HG03565 (cell line): ENCODE data around the gene TARS2.
A peak's percentile ranks its signal among the peaks of the same experiment; 100 is the strongest.

ENCODE experiments used
- ATAC-seq: cut with Tn5 transposase; IDR thresholded peaks from one replicate; pipeline ENCODE4 v1.9.1; 2021; ENCODE audit warnings: mild to moderate bottlenecking, moderate library complexity; ENCODE audit not compliant: unreplicated experiment

Gene TARS2, protein sequence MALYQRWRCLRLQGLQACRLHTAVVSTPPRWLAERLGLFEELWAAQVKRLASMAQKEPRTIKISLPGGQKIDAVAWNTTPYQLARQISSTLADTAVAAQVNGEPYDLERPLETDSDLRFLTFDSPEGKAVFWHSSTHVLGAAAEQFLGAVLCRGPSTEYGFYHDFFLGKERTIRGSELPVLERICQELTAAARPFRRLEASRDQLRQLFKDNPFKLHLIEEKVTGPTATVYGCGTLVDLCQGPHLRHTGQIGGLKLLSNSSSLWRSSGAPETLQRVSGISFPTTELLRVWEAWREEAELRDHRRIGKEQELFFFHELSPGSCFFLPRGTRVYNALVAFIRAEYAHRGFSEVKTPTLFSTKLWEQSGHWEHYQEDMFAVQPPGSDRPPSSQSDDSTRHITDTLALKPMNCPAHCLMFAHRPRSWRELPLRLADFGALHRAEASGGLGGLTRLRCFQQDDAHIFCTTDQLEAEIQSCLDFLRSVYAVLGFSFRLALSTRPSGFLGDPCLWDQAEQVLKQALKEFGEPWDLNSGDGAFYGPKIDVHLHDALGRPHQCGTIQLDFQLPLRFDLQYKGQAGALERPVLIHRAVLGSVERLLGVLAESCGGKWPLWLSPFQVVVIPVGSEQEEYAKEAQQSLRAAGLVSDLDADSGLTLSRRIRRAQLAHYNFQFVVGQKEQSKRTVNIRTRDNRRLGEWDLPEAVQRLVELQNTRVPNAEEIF

DNA sequence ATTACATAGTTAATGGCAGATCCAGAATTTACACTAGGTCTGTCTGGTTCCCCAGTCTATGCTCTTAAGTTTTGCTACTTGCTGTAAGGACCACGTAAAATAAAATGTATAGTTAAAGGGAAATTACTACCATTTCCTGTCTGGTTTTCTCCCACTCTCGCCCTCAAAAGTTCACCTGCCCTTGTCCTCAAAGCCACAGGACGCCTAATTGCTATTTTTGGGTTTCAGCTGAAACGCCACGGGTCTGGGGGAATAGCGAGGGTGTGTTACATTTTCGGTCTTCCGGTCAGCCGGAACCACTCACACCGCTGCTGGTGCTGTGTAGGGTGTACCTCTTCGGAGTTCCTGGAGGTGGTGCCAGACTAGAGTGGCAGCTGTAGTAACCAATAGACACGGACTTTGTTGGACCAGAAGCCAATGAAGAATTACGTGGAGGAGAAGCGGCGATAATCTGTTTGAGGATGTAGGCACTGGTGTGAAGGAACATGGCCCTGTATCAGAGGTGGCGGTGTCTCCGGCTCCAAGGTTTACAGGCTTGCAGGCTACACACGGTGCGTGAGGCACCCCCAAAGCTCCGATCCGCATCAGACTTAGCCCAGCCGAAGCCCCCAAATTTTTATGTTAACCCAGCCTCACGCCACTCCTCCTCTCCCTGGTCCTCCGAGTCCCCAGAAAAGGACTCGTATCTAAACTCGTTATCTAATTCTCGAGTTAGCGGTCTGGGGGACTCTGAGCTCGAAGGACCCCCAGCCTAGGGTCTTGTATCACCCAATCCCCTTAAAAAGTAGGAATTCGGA lies at the start of gene TARS2:
Gene TARS2, plus strand, starts transcription at position 454 of the 797 bp plus-strand sequence. Its CDS starts 32 bp downstream, at position 486.
- ATAC-seq = peak; percentile 98

DNA sequence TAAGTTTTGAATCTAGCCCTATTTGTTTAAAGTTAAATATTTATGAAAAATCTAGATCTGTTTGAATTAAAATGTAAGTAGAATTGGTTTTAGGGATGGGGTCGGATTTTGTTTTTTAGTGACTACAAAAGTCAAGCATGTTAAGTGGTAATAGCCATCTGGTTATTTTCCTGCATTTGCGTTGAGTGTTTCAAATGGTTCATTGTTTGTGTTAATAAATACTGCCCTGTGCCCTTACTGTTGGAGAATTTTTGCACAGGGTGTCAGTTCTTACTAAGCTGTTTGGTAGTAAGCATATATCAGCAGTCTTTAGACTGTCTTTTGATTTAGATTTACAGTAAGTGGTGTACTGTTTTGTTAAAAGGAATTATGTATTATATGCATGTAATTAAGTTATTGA lies 46.1 kb upstream of the TARS2 start:
- no peak for ATAC-seq

DNA sequence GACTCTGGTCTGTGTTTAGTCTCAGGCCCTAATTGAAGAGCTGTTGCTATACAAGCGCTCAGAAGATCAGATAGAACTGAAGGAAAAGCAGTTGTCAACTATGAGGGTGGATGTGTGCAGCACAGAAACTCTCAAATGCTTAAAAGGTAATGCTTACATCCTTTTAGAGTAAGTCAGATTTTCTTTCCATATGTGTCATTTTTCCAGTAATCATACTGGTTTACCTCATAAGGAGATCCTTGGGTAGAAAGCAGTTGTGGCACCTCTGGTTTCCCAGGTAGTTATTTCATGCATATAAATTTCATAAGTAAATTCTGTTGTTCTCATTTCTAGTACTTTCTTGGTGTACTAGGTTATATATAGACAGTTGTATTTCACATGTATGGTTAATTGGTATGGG lies 43.0 kb upstream of the TARS2 start:
- no peak for ATAC-seq

DNA sequence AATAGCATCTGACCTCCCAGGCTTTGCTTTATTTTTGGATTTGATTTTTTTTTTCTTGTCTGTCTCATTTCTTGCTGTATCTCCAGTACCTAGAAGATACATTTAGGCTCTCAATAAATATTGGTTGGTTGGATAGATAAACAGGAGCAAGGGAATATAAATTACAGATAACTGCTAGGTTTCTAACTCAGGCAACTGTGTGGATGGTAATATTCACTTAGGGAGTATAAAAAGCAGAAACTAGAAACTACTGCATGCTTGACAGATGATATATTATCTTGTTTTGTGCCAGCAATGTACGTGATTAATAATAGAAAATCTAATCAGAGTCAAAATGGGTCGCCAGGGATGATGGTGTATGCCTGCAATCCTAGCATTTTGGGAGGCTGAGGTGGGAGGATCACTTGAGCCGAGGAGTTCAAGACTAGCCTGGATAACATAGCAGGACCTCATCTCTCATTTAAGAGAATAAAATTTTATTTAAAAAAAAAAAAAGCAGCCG lies 31.0 kb upstream of the TARS2 start:
- ATAC-seq = no peak

DNA sequence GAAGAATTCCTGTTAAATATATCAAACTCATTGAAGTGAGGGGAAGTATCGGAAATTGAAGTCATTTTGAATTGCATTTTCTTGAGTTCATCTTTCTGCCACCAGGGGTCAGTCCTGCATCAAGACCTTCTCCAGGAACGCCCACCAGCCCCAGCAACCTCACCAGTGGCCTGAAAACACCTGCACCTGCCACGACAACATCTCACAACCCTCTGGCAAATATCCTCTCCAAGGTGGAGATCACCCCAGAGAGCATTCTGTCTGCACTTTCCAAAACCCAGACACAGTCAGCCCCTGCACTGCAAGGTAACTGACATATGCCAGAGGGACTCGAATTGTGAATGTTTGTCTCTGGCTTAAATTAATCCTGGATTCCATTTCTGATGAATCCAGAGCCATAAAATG lies 22.8 kb upstream of the TARS2 start:
- no peak for ATAC-seq

DNA sequence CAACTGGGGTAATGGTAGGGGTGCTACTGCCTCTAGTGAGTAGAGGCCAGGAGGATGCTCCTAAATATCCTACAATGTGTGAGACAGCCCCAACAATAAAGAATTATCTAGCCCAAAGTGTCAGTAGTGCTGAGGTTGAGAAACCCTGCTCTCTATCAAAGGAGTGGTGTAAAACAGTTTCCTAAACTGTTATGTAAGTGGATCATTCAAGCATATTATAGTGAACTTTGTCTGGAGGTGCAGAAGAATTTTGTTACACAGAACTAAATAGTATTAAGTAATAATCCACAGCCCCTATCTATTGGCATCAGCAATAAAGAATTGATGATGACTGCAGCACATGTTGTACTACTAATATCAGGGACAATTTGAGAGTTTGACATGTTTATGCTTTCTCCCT lies 20.3 kb upstream of the TARS2 start:
- no peak for ATAC-seq

DNA sequence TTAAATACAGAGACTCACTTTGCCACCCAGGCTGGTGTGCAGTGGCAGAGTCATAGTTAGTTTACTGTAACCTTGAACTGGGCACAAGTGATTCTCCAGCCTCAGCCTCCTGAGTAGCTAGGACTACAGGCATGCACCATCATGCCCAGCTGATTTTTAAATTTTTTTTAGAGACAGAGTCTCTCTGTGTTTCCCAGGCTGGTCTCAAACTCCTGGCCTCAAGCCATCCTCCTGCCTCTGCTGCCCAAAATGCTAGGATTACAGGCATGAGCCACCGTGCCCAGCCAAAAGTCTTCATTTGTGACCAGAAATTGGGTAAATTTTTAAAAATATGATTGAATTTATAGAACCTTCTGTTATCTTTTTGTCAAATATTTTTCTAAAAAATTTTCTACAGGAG lies 17.9 kb upstream of the TARS2 start:
- ATAC-seq = no peak

DNA sequence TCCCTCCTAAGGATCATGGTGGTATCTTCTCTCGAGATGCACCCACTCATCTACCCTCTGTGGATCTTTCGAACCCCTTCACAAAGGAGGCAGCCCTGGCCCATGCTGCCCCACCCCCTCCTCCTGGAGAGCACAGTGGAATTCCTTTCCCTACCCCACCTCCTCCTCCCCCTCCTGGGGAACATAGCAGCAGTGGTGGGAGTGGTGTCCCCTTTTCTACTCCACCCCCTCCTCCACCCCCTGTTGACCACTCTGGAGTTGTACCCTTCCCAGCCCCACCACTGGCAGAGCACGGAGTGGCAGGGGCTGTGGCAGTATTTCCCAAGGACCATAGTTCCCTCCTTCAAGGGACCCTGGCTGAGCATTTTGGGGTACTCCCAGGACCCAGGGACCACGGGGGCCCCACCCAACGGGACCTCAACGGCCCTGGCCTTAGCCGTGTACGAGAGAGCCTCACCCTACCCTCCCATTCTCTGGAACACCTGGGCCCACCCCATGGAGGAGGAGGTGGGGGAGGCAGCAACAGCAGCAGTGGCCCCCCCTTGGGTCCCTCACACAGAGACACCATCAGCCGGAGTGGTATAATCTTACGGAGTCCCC lies 14.5 kb upstream of the TARS2 start:
- no peak for ATAC-seq

DNA sequence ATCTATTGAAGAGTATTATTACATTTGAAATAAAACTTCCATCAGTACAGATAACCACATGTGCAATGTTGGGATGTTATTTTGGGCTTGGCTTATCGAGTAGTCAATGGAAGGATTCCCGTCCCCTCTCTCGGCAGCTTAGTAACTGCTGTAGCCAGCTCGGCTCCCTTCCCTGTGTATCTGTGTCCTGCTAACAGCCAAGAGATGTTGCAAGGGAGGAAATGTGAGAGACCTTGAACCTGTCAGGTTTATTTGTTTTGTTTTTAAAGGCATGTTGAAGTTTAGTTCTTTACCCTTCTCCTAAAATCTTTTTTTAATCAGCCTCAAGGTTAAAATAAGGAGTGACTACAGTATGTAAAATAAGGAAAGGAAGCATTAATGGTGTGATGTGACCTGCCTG lies 13.6 kb upstream of the TARS2 start:
- no peak for ATAC-seq

DNA sequence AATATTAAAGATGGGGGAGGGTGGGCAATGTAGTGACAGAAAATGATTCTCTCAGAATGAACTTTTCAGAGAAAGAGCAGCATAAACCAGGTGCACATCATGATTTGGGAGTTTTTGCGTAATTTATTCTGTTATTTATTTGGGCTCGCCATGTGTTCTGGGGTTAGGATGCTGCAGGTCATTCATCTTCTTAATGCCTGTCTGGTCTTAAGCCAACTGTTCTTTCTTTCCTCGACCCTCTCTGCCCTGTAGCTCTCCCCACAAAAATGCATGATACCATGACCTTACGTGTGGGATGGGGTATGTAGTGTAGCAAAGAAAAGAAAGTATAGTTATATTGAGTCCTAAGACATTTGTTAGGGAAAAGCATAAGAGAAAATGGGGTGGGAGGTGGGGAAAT lies 12.3 kb upstream of the TARS2 start:
- no peak for ATAC-seq

DNA sequence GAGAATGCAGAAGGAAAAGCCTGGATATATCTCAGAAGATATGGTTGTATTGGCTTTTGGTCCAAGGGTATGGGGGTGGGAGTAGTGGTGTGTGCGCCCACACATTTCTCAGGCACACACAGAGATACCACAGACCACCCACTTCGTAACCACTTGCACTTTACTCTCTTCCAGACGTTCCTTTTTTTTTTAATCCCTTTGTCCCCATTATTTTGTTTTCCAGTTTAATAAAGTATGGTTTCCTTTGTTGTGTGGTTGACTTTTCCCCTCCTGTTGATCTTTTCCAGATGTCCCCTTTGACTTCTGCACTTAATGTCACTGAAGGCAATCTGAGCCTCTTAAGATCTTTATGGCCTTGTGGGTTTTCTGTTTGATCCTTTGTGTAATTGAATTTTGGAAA lies 10.5 kb upstream of the TARS2 start:
- no peak for ATAC-seq

DNA sequence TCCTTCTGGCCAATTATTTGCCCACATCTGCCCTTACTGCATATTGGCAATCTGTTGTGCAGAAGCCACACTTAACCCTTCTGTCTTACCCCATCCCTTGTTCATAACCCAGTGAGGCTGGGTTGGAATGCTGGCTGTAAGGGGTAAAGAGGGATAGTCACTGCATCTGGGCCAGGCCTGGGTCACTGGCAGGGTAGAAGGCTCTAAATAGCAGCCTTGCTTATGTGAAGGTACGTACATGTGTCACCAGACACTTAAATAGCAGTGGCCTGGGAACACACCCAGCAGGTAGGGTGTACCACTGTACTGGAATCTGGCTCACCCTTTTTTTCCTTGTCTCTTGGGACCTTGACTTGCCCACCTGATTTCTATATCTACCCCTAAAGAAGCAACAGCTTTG lies 9.9 kb upstream of the TARS2 start:
- no peak for ATAC-seq

DNA sequence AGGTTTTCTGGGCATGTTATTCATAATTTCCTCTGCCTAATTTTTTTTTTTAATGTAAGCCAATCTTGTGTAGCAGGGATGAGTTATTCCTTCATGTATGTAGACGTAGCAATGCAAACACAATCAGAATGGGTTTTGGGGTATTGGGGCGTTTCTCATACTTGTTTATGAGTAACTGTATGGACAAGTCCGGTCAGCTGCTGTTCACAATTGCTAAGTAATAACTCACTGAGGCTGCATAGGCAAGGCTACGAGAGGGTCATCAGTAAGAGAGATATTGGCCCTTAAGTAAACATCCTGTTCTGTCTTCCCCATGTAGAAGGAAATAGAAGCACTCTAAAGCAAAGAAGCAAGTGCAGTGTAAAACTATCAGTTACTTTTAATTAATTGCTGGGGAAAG lies 9.5 kb upstream of the TARS2 start:
- no peak for ATAC-seq

DNA sequence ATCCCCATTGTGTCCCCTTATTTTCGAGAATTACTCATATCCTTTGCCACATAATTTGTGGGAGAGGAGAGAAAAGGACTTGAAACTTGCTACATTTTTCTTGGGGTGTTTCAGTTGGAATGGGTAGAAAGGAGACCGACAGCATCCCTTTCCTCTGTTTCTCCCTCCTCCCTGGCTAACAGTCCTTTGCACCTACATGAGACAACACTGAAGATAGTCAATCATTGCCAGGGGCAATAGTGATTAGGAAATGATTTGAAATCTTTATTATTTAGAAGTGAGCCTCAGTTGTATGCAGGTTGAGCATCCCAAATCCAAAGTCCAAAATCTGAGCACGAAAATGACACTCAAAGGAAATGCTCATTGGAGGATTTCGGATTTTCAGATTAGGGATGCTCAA lies 7.8 kb upstream of the TARS2 start:
- ATAC-seq = no peak

DNA sequence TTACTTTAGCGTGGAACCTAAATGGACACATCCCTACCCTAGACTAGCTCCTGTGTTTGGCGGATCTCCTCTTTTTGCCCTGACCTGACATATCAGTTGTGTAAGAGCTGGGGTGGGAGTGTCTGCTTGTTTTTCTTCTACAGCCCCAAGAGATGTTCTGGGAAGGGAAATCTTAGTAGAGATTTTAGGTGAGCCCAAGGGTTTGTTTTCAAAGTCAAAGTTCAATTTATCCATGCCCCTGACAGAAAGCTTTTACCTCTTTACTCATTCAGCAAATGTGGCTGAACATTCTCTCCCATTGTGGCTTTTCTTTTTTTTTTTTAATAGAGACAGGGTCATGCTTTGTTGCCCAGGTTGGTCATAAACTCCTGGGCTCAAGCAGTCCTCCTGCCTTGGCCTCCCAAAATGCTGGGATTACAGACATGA lies 7.3 kb upstream of the TARS2 start:
- ATAC-seq = no peak

DNA sequence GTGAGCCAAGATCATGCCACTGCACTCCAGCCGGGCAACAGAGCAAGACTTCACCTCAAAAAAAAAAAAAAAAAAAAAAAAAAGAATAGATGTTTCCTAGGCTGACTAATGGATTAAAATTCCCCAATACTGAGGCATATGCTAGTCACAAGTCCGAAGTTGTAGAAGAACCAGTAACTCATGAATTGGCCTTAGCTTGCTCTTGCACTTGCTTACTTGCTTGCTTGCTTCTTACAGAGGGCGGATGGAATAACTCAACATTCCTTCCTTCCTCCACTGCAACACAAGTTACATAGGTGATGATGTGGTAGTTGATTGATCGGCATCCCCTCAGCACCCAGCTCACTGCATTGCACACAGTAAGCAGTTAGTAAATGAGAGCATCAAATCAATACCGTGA lies 2.8 kb upstream of the TARS2 start:
- ATAC-seq = no peak

DNA sequence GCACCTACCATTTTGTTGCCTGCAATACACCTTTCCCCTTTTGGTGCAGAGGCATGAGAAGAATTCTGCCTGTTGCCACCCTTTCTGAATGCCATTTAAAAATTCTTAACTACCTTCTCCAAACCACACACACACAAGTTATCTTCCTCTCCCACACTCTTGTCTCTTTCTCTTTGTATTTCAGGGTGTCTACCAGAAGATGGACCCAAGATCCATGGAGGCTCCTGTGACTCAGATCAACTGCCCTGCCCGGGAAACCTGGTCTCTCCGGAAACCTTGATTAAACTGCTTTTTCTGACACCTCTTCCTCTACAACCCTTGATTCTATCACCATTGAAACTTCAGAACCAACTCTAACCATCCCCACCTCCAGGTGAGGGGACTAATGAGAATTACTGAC lies 2.4 kb upstream of the TARS2 start:
- ATAC-seq = no peak

DNA sequence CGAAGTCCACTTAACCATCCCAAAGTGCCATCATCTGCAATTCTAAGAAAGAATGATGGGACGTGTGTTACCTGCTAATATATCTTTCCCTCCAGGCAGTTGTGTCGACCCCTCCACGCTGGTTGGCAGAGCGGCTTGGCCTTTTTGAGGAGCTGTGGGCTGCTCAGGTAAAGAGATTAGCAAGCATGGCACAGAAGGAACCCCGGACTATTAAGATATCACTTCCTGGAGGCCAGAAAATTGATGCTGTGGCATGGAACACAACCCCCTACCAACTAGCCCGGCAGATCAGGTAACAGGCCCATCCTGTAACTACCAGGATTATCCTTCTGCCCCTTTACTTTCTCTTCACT lies 520 bp downstream of the TARS2 start:
- ATAC-seq = no peak

DNA sequence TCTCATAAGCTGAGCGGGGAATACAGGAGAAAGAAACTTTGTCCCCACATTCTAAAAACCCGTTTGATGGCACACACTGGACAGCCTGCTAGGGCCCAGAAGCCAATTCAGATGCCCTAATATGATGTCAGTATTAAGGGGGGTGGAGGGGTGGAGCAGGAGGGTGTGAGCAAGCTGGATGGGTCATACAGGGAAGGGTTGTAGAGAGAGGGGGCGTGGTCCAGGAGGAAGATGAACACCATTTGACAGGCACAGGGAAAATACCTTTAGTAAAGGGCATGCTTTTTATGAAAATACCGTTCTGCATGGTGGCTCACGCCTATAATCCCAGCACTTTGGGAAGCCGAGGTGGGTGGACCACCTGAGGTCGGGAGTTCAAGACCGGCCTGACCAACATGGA lies 6.0 kb downstream of the TARS2 start:
- no peak for ATAC-seq

DNA sequence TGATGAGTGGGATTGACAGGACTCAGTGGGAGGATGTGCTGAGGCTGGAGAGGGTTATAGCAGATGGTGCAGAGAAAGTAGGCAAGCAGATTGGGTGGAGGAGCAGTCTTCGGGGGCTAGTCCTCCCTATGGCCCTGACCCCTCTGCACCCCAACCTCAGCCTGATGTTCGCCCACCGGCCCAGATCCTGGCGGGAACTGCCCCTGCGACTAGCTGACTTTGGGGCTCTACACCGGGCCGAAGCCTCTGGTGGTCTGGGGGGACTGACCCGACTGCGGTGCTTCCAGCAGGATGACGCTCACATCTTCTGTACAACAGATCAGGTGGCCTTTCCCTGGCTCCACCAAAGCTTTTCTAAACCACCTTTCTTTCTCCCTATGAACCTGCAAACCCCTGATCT lies 11.1 kb downstream of the TARS2 start:
- no peak for ATAC-seq

DNA sequence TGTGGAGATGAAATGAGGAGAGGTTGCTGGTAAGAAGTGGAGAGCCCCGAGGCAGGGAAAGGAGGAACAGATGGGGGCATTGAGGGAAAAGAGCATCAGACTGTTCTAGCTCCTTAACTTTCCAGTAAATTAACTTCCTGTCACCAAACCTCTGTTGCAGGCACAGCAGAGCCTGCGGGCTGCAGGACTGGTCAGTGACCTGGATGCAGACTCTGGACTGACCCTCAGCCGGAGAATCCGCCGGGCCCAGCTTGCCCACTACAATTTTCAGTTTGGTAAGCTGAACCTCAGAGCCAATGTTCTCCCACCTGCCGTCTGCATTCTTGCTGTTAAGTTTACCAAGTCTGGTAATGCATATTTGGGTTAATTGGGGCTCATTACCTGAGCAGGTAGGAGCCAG lies 18.2 kb downstream of the TARS2 start:
- ATAC-seq = no peak
